ENCODE measurements around the gene HLA-DQA1.

GRCh38 chr6:32666420-32667300, 29.5 kb downstream of the HLA-DQA1 start, which contains the start of gene HLA-DQB1:
- no peak for TF ChIP-seq CTCF (IDR thresholded peaks at IDR 0.05; ENCODE audit: poor library complexity)
- TF ChIP-seq EZH2 (IDR thresholded peaks at IDR 0.05; ENCODE audit: borderline replicate concordance) = no peak
- TF ChIP-seq EZH2phosphoT487 (IDR thresholded peaks at IDR 0.05; ENCODE audit: low read depth, severe bottlenecking, unreplicated experiment) = no peak
